GM10266 (cell line): ENCODE results near the gene WEE1.

Source experiments
- DNase-seq: peaks from one replicate; pipeline ENCODE4 v3.0.0; 2012; ENCODE audit errors: extremely low spot score
- TF ChIP-seq, protein P1 (sequence below): IDR thresholded peaks from 2 replicates; pipeline ENCODE4 v1.5.1; 2012; ENCODE audit warnings: mild to moderate bottlenecking, low read depth; ENCODE audit not compliant: control insufficient read depth, insufficient read depth; ENCODE audit errors: missing control alignments

The WEE1 gene

DNA sequence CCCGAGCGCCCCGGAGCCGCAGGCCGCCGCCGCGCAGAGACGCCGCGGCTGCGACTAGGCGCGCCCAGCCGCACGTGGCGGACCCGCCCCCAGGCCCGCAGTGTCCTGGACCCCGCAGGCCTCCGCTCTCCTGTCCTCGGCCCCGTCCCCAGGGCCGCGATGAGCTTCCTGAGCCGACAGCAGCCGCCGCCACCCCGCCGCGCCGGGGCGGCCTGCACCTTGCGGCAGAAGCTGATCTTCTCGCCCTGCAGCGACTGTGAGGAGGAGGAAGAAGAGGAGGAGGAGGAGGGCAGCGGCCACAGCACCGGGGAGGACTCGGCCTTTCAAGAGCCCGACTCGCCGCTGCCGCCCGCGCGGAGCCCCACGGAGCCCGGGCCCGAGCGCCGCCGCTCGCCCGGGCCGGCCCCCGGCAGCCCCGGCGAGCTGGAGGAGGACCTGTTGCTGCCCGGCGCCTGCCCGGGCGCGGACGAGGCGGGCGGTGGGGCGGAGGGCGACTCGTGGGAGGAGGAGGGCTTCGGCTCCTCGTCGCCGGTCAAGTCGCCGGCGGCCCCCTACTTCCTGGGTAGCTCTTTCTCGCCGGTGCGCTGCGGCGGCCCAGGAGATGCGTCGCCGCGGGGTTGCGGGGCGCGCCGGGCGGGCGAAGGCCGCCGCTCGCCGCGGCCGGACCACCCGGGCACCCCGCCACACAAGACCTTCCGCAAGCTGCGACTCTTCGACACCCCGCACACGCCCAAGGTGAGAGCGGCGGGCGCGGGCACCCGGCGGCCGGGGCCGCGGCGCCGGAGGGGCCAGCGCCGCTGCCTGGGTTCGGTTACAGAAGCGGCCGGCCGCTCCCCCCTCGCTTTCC, 528 bp downstream of the WEE1 start:
- peak; percentile 55 for DNase-seq
- TF ChIP-seq, protein P1, sequence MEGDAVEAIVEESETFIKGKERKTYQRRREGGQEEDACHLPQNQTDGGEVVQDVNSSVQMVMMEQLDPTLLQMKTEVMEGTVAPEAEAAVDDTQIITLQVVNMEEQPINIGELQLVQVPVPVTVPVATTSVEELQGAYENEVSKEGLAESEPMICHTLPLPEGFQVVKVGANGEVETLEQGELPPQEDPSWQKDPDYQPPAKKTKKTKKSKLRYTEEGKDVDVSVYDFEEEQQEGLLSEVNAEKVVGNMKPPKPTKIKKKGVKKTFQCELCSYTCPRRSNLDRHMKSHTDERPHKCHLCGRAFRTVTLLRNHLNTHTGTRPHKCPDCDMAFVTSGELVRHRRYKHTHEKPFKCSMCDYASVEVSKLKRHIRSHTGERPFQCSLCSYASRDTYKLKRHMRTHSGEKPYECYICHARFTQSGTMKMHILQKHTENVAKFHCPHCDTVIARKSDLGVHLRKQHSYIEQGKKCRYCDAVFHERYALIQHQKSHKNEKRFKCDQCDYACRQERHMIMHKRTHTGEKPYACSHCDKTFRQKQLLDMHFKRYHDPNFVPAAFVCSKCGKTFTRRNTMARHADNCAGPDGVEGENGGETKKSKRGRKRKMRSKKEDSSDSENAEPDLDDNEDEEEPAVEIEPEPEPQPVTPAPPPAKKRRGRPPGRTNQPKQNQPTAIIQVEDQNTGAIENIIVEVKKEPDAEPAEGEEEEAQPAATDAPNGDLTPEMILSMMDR, result no peak

DNA sequence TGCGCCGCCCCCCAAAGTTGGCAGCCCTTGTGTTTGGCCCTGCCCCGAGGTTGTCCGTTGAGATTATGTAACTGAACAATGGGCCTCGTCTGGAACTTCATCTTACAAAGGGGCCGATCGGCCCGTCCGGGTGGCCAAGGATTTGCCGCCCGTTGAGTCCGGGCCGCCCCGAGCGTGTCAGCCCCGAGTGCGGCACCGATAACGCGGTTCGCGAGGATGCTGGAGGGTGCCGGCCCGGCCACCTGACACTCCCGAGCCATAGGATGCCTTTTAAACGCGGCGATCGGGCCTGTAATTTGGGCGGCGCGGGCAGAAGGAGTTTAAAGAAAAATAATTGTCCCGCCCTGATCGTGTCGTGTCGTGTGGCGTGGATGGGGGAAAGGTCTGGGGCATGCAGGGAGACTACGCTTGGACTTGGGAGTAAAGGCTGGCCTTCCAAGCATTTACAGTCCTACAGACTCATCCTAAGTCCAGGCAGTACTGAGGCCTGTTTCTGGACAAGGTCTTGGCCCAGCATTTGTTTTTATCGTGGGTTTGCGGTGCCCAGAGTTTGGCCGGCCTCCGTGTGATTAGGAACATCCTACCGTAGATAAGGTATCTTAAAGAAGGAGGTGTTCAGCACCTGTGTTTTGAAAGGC, 1.3 kb downstream of the WEE1 start:
- TF ChIP-seq, protein P1, result no peak
- DNase-seq, result peak; percentile 12

DNA sequence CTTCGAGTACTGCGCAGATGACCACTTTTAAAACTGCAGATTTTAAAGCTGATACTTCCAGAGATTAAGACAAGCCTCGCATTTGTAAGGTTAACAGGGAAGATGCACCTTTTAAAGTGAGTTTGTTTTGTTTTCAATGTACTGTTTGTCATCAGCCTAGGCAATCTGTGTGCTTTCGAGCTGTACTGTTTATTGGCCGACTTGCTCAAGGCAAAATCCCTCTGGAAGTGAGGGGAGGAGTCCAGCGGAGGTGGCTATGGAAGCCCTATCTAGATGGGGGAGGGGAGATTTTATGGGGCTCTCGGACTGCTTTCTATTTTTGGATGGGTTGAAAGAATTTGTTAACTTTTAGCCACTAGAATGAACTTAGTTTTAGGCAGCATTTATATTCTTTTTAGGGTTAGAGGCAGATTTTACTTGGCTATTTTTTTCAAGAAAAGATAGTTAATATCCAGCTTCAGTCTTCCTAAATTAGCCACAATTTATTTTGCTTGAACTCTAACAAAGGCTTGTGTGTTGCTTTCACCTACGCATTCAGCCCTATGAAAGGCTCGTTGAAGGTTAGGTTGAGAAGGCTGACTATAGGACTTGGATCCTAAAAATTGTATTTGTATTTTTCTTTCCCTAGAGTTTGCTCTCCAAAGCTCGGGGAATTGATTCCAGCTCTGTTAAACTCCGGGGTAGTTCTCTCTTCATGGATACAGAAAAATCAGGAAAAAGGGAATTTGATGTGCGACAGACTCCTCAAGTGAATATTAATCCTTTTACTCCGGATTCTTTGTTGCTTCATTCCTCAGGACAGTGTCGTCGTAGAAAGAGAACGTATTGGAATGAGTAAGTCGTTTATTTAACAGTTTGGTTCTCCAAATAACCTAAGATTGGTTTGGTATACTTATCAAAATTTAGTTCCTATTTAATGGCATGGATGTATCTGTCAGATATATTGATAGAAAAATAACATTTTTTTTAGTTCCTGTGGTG, 2.1 kb downstream of the WEE1 start:
- TF ChIP-seq, protein P1, result no peak

DNA sequence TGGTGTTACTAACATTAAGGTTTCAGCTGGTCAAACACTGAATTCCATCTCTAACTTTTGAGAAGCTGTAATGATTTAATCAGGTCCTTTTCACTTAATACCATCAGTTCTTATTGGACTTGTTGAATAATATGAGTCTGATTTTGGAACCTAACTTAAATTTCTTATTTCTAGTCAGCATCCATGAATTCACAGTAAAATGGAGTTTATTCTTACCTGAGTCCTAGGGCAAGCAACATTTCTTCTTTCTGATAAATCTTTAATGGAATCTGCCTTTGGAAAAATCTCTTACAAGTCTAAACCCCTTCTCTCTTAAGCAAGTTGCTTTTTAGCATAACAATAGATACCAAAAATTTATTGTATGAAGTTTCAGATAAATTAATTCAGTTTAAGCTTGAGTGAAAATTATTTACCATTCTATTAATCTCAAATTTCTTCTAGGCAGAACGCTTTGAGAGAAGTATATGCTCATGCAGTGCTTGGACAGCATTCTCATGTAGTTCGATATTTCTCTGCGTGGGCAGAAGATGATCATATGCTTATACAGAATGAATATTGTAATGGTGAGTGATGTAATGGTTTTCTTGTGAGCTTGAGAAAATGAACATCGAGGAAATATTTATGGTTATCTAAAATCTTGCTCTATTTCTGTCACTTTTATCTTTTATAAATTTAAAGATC, 3.4 kb downstream of the WEE1 start:
- TF ChIP-seq, protein P1, result no peak
- DNase-seq, result no peak

More for the DNA sequence above, 2.1 kb downstream of the WEE1 start:
- peak; percentile 30 for DNase-seq

DNA sequence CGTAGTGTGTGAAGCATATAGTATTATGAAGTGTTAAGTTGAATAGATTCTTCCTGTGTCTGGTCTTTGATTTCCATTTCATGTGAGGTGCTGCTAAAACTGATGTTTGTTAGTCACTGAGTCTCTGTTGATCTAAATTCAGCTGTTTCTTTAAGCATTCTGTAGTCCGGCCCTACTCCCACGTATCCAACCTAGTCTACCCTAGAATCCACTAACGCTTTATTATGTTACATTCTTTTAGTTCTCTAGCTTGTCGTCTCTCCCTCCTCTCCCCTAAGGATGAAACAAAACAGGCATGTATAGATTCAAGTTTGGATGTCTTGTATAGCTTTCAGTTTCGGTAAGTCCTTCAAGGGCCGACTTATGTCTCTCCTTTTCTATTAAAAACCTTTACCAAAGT, 4.1 kb downstream of the WEE1 start:
- TF ChIP-seq, protein P1, result no peak

DNA sequence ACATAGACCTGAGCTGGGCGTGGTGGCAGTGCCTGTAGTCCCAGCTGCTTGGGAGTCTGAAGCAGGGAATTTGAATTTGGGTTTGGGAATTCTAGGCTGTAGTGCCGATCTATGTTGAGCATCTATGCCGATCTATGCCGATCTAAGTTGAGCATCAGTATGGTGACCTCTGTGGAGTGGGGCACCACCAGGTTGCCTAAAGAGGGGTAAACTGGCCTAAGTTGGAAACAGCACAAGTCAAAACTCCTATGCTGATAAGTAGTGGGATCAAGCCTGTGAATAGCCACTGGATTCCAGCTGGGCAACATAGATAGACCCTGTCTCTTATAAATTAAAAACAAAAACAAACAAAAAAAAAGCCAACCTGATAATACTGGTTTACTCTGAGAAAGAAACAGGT, 7.4 kb downstream of the WEE1 start:
- DNase-seq, result no peak
- TF ChIP-seq, protein P1, result no peak

More for the DNA sequence above, 4.1 kb downstream of the WEE1 start:
- DNase-seq, result no peak
